T-cell (primary cell): ENCODE results near the gene ABL1. TPM values are rescaled to one million over a fixed set of nuclear protein-coding genes. Genes with fewer than 3 reads are reported as not detected.

Experiments used
- ATAC-seq, 4 experiments: fragments of 200-7000 bp in 3 of 4; fragments of 150-1000 bp in 1 of 4; cut with Tn5 transposase; replicated peaks in 1 of 4; 1 replicate in 3 of 4; 2 replicates in 1 of 4; pipeline ENCODE4 v1.10.0; 2021; ENCODE audit warnings: moderate library complexity in 3 of 4, mild to moderate bottlenecking in 2 of 4, moderate number of reproducible peaks in 1 of 4
- CTCF ChIA-PET, 2 donors: fragments of 300-600 bp; sonication (Branson Sonifier 250); formaldehyde crosslinking; loops; one replicate each; lab custom pipeline; 2022; ENCODE audit warnings: antibody characterized with exemption in 2 of 2; lab: Charles Lee
- POLR2A ChIA-PET, 2 donors: fragments of 300-600 bp; sonication (Branson Sonifier 250); formaldehyde crosslinking; loops; one replicate each; lab custom pipeline; 2022; ENCODE audit warnings: antibody characterized with exemption in 2 of 2; lab: Charles Lee
- DNase-seq, 35 experiments: peaks; one replicate each; pipeline versions ENCODE4 v3.0.0 to v3.0.0-alpha.2; 2013 to 2023
- H3K27ac ChIP-seq: one replicate; pipeline ENCODE4 v1.5.1; 2013; ENCODE audit warnings: low read length
- H3K27me3 ChIP-seq, 2 experiments: replicated peaks in 1 of 2; 1 replicate in 1 of 2; 2 replicates in 1 of 2; pipeline versions ENCODE4 v1.6.1 to v1.7.0; 2013; ENCODE audit warnings: low read length in 1 of 2, mixed read lengths in 1 of 2; ENCODE audit not compliant: control insufficient read depth in 2 of 2, insufficient read depth in 2 of 2; ENCODE audit errors: extremely low read depth in 1 of 2
- H3K36me3 ChIP-seq, 2 donors: 1 replicate in 1 of 2; 2 replicates in 1 of 2; pipeline versions ENCODE4 v1.6.1 to v1.7.0; 2013; ENCODE audit warnings: low read length in 1 of 2; ENCODE audit not compliant: control insufficient read depth in 2 of 2, insufficient read depth in 1 of 2; ENCODE audit errors: extremely low read depth in 1 of 2
- H3K4me1 ChIP-seq, 2 experiments: 1 replicate in 1 of 2; 2 replicates in 1 of 2; pipeline versions ENCODE4 v1.6.1 to v1.7.0; 2013; ENCODE audit warnings: low read length in 2 of 2, mixed read lengths in 1 of 2; ENCODE audit not compliant: insufficient read depth in 2 of 2, control insufficient read depth in 1 of 2; ENCODE audit errors: extremely low read depth in 1 of 2
- H3K4me3 ChIP-seq, 2 donors: 1 replicate in 1 of 2; 2 replicates in 1 of 2; pipeline versions ENCODE4 v1.5.1 to v1.7.0; 2013; ENCODE audit warnings: mild to moderate bottlenecking in 2 of 2, low read length in 1 of 2, moderate library complexity in 1 of 2; ENCODE audit not compliant: control insufficient read depth in 1 of 2; ENCODE audit errors: extremely low read depth in 1 of 2
- H3K9me3 ChIP-seq: 2 replicates; pipeline ENCODE4 v1.7.0; 2013
- H3K27ac Mint-ChIP-seq, 2 donors: one replicate each; pipeline ENCODE4 v1.8.0; 2020 to 2021; ENCODE audit warnings: mild to moderate bottlenecking in 2 of 2, mixed read lengths in 2 of 2
- H3K27me3 Mint-ChIP-seq, 2 donors: one replicate each; pipeline ENCODE4 v1.8.0; 2021 to 2022; ENCODE audit warnings: mixed read lengths in 2 of 2
- H3K36me3 Mint-ChIP-seq: one replicate; pipeline ENCODE4 v1.8.0; 2021; ENCODE audit warnings: mixed read lengths
- H3K4me1 Mint-ChIP-seq, 3 donors: one replicate each; pipeline ENCODE4 v1.8.0; 2020 to 2022; ENCODE audit warnings: mixed read lengths in 3 of 3, mild to moderate bottlenecking in 1 of 3
- H3K4me3 Mint-ChIP-seq, 3 donors: one replicate each; pipeline ENCODE4 v1.8.0; 2020 to 2022; ENCODE audit warnings: mild to moderate bottlenecking in 3 of 3, mixed read lengths in 3 of 3, moderate library complexity in 3 of 3
- H3K9me3 Mint-ChIP-seq, 3 donors: one replicate each; pipeline ENCODE4 v1.8.0; 2020 to 2022; ENCODE audit warnings: mixed read lengths in 3 of 3
- WGBS: methylation state at CpG from one replicate; pipeline ENCODE4 v1.1.5; 2013; ENCODE audit warnings: missing lambda C conversion rate; ENCODE audit not compliant: insufficient coverage; 5-methylcytosine and 5-hydroxymethylcytosine counted together
- total RNA-seq, 35 experiments: library from RNA in 6 of 35; stranded (reverse) in 6 of 35; fragments of 120-200 nt in 1 of 35; gene quantifications; one replicate each; pipeline versions ENCODE4 v1.2.1 to v1.2.4 and lab custom pipeline; 2013 to 2026

Gene ABL1
- total RNA-seq, 5 donors from 2014 or later (not counting 1 experiment from before 2014, with no cell fraction given) = 33.3 to 40.0 (median 37.7) TPM

DNA sequence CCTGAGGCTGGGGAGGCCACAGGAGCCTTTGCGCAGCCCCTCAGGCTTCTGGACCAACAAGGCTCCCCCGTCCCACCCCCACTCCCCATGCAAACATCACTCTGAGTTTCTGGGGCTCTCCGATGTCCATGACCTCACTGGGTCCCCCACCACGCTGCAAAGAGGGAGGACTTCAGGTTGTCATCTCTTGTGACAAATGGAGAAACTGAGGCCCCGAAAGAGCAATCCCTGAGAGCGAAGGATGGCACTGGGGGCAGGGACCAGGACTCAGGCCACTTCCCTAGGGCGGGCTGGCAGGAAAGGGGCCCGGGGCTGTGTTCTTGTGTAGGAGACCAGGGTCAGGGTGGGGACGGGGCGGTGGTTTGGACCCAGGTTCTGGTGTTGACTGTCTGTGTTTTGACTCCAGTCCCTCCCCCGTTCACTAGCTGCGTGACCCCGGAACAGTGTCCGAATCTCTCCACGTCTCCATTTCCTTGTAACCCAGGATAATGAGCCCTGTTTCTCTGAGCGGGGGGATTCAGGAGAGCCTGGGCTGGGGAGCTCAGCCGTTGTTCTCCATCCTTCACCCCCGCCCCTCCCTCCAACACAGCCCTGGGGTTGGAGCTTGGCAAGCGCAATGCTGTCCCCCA, 90.1 kb downstream of the ABL1 start:
- no peaks in the 10 kb centered on the region for H3K9me3 Mint-ChIP-seq
- no peak overlapping the region for H3K4me3 ChIP-seq
- H3K27ac Mint-ChIP-seq = no peak overlapping the region
- WGBS = 71% methylated on average over 16 of the region's 19 CpGs
- H3K27ac ChIP-seq = no peak overlapping the region
- H3K4me1 Mint-ChIP-seq = no peaks in the 10 kb centered on the region
- ChIA-PET POLR2A (no interaction called here), CTCF (no interaction called here)
- peaks cover 7 to 18% of the 10 kb centered on the region in 2 donors for H3K27me3 Mint-ChIP-seq
- H3K36me3 Mint-ChIP-seq = no peaks in the 10 kb centered on the region
- no peak overlapping the region for H3K4me3 Mint-ChIP-seq
- H3K4me1 ChIP-seq = no peaks in the 10 kb centered on the region
- no peaks in the 10 kb centered on the region for H3K36me3 ChIP-seq
- DNase-seq (no peak), ATAC-seq (no peak)
- peaks cover 0 to 59% of the 10 kb centered on the region in 2 experiments for H3K27me3 ChIP-seq
- no peaks in the 10 kb centered on the region for H3K9me3 ChIP-seq

DNA sequence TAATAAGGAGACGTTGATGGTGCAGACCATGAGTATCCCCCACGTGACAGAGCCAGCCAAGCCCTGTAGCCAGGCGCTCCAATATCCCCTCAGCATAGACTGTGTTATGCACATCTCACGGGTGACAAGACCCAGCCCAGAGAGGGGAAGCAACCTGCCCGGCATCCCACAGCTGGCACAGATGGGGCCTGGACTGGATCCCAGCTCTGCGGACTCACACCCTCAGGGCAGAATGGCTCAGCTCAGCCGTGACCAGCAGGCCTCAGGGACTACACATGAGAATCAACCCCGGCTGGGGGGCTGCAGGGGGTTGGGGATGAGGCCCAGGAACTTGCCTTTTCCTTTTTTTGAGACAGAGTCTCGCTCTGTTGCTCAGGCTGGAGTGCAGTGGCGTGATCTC, 92.3 kb downstream of the ABL1 start:
- H3K4me1 ChIP-seq = no peaks in the 10 kb centered on the region
- POLR2A ChIA-PET = no interaction called here
- CTCF ChIA-PET = no interaction called here

DNA sequence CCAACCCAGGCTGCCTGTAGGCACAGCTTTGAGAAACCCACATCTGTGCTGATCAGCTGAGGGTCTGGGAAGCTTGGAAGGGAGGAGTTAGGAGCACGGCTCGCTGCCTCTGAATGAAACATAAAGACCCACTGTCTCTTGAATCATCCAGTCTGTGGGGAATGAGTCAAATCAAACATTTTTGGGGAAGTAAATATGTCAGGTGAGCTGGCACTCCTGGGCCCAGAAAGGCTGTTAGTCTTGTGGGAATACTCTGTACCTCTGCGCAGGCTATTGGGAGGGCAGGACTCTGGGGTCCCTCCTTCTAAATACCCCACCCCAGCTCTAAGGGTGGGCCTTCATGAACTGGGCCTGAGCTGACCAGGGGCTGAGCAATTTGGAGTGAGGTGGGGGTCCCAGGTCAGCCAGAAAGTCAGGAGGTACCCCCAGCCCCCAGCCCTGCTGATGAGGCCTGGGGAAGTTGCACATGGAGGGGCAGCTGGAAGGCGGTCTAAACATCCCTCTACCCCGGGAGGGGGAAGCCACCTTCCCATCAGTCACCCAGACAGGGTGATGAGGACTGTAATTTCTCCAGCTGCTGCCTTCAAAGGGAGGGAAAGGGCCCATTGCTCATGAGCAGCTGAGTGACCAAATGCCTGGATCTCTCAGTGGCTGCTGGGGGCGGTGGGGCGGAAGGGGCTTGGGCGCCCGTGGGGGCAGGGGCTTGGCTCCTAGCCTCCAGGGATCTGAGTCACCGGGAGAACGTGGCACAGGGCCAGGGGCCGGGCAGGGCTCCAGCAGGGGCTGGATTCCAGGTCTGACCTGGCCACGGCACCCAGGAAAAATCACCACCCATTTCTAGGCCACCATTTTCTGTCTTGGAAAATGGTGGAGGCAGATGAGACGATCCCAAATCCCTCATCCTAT, 93.2 kb downstream of the ABL1 start:
- Mint-ChIP-seq H3K27me3 (peaks cover 20 to 30% of the 10 kb centered on the region in 2 donors), H3K4me1 (peaks cover 0 to 2% (median 0%) of the 10 kb centered on the region in 3 donors), H3K36me3 (no peaks in the 10 kb centered on the region), H3K9me3 (no peaks in the 10 kb centered on the region), H3K4me3 (no peak overlapping the region), H3K27ac (no peak overlapping the region)
- H3K27ac ChIP-seq = no peak overlapping the region
- ChIA-PET POLR2A (no interaction called here), CTCF (no interaction called here)
- H3K9me3 ChIP-seq = no peaks in the 10 kb centered on the region
- no peaks in the 10 kb centered on the region for H3K4me1 ChIP-seq
- DNase-seq (no peak), ATAC-seq (no peak)
- H3K36me3 ChIP-seq = no peaks in the 10 kb centered on the region
- no peak overlapping the region for H3K4me3 ChIP-seq
- peaks cover 0 to 61% of the 10 kb centered on the region in 2 experiments for H3K27me3 ChIP-seq
- 76% methylated on average over 4 of the region's 14 CpGs for WGBS

More for the DNA sequence above, 92.3 kb downstream of the ABL1 start:
- no peak overlapping the region for H3K4me3 ChIP-seq
- Mint-ChIP-seq H3K4me3 (no peak overlapping the region), H3K9me3 (no peaks in the 10 kb centered on the region), H3K27ac (no peak overlapping the region), H3K36me3 (no peaks in the 10 kb centered on the region), H3K4me1 (no peaks in the 10 kb centered on the region), H3K27me3 (peaks cover 14 to 28% of the 10 kb centered on the region in 2 donors)
- DNase-seq (no peak), ATAC-seq (no peak)
- no peak overlapping the region for H3K27ac ChIP-seq
- H3K27me3 ChIP-seq = peaks cover 0 to 60% of the 10 kb centered on the region in 2 experiments
- 77% methylated on average over 6 of the region's 10 CpGs for WGBS
- no peaks in the 10 kb centered on the region for H3K36me3 ChIP-seq
- no peaks in the 10 kb centered on the region for H3K9me3 ChIP-seq

DNA sequence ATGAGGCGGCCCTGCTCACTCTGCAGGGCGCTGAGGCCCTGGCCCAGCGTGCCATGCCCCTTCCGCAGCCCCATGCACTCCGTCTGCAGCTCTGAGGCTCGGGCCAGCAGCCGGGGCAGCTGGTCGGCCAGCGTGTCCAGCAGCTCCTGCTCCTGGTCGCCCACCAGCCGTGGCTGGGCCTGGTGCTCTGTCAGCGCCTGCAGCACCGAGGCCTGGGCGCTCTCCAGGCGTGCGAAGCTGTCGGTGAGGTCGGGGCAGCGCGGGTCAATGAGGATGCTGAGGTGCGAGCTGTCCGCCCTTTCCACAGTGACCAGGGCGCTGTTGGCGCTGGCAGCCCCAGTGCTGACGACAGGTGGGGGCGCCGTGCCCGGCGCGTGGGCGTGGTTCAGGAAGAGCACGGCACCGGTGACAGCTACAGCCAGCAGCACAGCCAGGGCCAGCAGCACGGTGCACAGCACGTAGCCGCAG, 94.6 kb downstream of the ABL1 start:
- DNase-seq = no peak
- Mint-ChIP-seq H3K4me1 (peaks cover 0 to 2% (median 0%) of the 10 kb centered on the region in 3 donors), H3K36me3 (no peaks in the 10 kb centered on the region), H3K27me3 (peaks cover 22 to 41% of the 10 kb centered on the region in 2 donors), H3K4me3 (no peak overlapping the region), H3K9me3 (no peaks in the 10 kb centered on the region), H3K27ac (no peak overlapping the region)
- Histone ChIP-seq H3K36me3 (no peaks in the 10 kb centered on the region), H3K27ac (no peak overlapping the region), H3K4me1 (no peaks in the 10 kb centered on the region), H3K4me3 (no peak overlapping the region), H3K9me3 (no peaks in the 10 kb centered on the region), H3K27me3 (peaks cover 0 to 65% of the 10 kb centered on the region in 2 experiments)
- ChIA-PET CTCF (no interaction called here), POLR2A (no interaction called here)
- WGBS = 90% methylated on average over 36 of the region's 36 CpGs
- no peak for ATAC-seq

DNA sequence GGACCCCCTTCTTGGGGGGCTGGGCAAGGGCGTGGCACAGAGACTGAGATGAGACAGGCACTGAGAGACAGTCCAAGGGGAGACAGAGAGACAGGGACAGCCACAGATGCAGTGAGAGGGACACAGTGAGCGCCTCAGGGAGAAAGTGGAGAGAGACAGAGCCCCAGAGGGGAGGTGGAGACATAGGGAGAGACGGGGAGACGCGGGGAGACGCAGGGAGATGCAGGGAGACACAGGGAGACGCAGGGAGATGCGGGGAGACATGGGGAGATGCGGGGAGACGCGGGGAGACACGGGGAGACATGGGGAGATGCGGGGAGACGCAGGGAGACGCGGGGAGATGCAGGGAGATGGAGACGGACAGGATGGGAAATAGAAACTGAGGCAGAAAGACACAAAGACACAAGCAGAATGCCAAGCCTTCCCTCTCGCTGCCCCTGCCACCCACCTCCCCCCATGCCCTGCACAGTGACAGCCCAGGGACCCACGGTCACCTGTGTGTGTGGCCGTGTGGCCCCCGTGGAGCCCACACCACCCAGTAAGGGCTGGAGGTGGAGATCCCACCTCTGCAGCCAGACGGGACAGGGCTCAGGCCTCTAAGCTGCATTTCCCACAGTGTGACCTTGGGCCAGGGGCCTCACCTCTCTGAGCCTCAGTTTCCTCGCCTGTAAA, 95.2 kb downstream of the ABL1 start:
- Histone ChIP-seq H3K36me3 (no peaks in the 10 kb centered on the region), H3K4me1 (no peaks in the 10 kb centered on the region), H3K4me3 (no peak overlapping the region), H3K27ac (no peak overlapping the region), H3K27me3 (peaks cover 0 to 67% of the 10 kb centered on the region in 2 experiments), H3K9me3 (no peaks in the 10 kb centered on the region)
- WGBS = 63% methylated on average over 13 of the region's 23 CpGs
- no peak overlapping the region for H3K4me3 Mint-ChIP-seq
- H3K27me3 Mint-ChIP-seq = peaks cover 28 to 45% of the 10 kb centered on the region in 2 donors
- ATAC-seq = no peak
- POLR2A ChIA-PET = no interaction called here
- H3K4me1 Mint-ChIP-seq = peaks cover 0 to 2% (median 0%) of the 10 kb centered on the region in 3 donors
- no peaks in the 10 kb centered on the region for H3K36me3 Mint-ChIP-seq
- H3K9me3 Mint-ChIP-seq = no peaks in the 10 kb centered on the region
- no peak overlapping the region for H3K27ac Mint-ChIP-seq
- DNase-seq = no peak
- CTCF ChIA-PET = no interaction called here

DNA sequence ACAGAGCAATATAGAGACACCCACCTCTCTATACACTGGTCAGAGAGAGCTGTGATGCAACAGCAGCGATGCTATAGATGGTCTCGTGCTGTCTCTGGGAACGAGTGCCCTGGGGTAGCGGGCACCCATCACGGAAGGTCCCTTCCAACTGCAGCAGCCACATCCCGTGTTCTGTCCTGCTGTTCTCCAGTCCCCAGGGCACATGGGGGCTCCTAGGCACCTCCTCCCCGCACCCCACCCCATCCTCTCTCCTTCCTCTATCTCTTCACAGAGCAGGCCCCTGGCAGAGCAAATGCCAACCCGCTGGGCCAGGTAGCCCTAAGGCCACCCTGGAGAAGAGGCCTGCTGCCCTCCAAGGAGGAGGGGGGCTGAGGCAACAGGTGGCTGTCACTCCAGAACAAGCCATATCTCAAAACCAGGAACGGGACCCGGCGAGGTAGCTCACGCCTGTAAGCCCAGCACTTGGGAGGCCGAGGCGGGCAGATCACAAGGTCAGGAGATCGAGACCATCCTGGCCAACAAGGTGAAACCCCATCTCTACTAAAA, 95.8 kb downstream of the ABL1 start:
- peaks cover 0 to 67% of the 10 kb centered on the region in 2 experiments for H3K27me3 ChIP-seq
- no peak overlapping the region for H3K27ac ChIP-seq
- no peaks in the 10 kb centered on the region for H3K4me1 ChIP-seq
- no peaks in the 10 kb centered on the region for H3K9me3 ChIP-seq
- H3K36me3 Mint-ChIP-seq = no peaks in the 10 kb centered on the region
- no peaks in the 10 kb centered on the region for H3K36me3 ChIP-seq
- peaks cover 29 to 49% of the 10 kb centered on the region in 2 donors for H3K27me3 Mint-ChIP-seq
- no peak overlapping the region for H3K27ac Mint-ChIP-seq
- ATAC-seq = no peak
- POLR2A ChIA-PET = no interaction called here
- CTCF ChIA-PET = no interaction called here
- no peak overlapping the region for H3K4me3 ChIP-seq
- no peak for DNase-seq
- H3K9me3 Mint-ChIP-seq = no peaks in the 10 kb centered on the region
- WGBS = 89% methylated on average over 6 of the region's 15 CpGs
- peaks cover 0 to 2% (median 0%) of the 10 kb centered on the region in 3 donors for H3K4me1 Mint-ChIP-seq
- H3K4me3 Mint-ChIP-seq = no peak overlapping the region
